Measurements from ENCODE around the gene SPECC1L.

The SPECC1L gene

DNA sequence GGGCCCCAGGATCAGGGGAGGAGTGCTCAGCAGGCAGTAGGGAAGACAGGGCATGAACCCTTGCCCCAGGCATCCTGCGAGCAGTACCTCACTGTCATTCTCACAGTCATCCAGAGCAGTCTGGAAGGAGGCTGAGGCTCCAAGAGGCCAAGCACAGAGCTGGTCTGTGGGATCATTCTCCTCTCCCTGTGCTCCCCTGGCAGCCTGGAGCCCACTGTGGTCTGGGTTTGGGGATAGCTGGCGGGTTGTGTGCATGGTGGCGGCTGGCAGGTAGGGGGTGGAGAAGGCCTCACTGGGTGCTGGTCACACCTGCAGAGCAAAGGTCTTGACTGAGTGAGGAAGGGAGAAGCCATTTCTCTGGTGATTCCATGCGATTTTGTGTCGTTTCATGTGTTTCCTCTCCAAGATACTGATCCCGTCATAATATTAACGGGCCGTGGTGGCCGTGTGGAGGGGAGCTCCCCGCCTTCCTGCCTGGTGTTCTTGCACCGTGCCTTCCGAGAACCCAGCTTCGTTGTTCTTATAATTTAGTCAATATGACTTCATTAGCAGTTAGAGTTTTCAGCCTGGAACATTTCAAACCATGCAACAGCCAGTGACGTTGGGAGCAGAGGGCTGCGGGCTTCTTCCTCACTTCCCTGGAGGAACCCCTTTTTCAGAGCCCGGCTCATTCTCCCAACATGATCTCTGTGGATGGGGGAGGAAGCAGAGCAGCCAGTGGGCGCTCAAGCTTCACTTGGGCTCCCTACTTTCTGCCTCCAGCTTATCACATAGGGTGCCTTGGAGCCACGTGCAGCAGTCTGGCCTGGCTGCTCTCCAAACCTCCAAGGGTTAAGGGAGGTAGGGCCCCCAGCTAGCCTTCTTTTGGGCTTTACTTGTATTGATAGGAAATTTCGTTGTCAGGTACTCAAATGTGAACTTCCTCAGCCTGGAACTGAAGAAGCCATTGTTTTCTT lies 136.0 kb downstream of the SPECC1L start:
- Histone ChIP-seq H3K4me3 (no peak overlapping the region), H3K27ac (no peak overlapping the region)

DNA sequence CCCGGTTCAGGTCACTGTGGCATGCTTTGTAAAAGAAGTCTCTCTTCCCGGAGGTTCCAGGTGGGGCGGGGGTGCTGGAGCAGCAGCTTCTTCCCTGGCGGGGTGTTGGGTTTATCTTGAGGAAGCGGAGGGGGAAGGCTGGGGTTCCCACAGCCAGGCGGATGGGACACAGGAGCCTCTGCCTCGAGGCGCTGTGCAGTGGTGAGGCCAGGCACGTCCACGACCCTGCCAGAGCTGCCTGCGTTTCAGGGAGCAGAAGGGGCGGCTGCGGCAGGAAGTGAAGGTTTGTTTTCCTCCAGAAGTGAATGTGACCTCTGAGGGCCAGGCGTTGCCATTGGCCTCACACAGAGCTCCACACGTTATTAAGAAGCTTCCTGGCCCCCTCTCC lies 136.6 kb downstream of the SPECC1L start:
- Histone ChIP-seq H3K27ac (no peak overlapping the region), H3K4me3 (no peak overlapping the region)

DNA sequence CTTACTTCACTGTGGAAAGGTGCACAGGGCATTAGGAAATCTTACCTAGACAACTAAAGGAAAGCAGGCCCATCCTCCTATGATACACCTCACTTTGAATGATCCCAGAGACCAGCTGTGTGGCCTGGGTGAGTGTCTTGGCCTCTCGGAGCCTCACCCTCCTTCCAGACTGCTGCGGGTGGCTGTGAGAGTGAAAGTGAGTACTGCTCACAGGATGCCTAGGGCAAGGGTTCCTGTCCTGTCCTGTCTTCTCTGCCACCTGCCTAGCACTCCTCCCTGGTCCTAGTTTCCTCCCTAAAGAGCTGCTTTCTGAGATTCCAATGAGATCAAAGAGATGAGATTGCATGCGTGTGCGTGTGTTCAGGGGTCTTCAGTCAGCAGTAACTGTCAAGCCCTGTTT lies 137.3 kb downstream of the SPECC1L start:
- no peak overlapping the region for H3K4me3 ChIP-seq
- H3K27ac ChIP-seq, result no peak overlapping the region

DNA sequence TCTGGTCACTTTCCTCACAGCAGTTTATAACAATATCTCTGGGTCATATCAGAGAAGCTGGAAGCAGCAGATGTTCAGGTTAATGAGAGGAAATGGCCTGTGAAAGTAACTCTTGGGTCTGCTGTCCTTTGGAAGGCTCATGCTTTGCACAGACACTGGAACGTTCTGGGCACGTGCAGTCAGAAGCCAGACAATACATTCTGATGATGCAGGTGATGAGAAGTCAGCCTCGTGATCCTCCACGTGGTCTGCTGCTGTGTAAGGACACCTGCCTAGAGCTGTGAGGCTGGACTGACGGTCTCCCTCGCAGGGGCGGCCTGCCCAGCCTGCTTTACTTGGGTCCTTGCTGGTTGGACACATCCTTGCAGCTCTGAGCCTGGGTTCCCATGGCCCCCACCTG lies 138.0 kb downstream of the SPECC1L start:
- H3K4me3 ChIP-seq, result no peak overlapping the region
- H3K27ac ChIP-seq, result no peak overlapping the region

DNA sequence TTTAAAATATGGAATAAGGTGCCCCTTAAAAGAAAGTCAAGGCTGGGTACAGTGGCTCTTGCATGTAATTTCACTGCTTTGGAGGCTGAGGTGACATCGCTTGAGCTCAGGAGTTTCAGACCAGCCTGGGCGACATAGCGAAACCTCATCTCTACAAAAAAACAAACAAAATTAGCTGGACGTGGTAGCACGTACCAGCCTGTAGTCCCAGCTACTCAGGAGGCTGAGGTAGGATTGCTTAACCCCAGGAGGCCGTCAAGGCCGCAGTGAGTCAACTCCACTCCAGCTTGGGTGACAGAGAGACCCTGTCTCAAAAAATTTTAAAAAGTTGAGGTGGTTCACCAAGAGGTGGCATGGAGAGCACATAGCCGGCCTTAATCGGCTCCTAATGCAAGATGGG lies 139.1 kb downstream of the SPECC1L start:
- H3K27ac ChIP-seq, result no peak overlapping the region
- H3K4me3 ChIP-seq, result no peak overlapping the region

DNA sequence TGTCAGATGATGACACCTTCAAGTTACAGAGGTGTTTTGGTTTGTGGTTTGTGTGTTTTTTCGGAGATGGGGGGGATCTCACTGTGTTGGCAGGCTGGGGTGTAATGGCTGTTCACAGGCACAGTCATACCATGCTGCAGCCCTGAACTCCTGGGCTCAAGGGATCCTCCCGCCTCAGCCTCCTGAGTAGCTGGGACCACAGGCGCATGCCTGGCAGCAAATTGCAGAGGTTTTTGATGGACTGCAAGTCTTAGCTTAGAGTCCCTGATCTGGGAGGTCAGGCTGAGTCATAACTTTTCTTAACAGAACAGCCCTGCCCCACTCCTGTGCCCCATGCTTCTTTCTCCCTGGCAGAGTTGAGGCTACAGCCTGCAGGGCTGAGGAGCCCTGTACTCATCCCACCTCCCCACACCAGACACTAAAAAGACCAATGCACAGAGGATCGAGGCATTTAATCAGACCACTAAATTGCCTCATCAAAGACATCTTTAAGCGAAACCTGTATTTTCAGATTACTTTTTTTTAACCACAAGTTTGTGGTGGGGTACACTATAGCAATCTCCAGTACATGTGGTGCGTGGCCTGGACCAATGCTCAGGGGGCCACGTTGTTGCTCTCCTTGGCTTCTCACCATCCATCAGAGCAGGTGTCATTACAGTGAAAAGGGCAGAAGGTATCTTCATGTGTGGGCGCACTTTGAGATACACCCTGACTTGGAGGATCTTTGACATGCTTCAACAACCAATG lies 139.7 kb downstream of the SPECC1L start:
- Histone ChIP-seq H3K4me3 (no peak overlapping the region), H3K27ac (no peak overlapping the region)

DNA sequence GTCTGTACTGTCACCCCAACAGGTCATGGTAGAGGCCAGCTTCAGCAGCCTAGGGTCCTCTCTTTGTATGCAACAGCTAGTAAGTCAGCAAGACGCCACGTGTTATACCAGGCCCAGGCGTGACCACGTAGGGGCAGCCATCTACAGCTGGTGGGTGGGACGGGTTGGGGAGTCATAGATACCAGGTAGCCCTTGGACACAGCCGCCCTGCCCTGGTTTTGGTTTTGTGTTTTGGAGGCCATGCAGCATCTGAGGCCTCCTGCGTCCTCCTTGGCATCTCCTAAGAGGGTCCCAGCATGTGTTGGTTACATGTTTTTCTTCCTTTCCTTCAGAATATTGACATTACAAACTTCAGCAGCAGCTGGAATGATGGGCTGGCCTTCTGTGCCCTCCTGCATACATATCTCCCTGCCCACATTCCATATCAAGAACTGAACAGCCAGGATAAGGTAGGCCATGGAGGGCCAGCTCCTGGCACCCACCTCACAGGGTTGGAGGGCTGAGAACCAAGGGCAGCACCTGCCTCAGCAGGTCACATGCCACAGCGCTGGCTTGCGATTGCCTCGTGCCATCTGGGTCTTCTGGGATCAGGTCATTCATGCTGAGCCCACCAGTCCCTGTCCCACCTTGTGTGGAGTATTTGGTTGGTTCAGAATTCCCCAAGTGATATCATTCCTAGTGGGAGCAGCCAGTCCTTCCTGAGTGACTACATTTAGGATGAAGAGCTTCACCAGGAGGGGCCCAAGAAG lies 140.8 kb downstream of the SPECC1L start:
- no peak overlapping the region for H3K27ac ChIP-seq
- no peak overlapping the region for H3K4me3 ChIP-seq

DNA sequence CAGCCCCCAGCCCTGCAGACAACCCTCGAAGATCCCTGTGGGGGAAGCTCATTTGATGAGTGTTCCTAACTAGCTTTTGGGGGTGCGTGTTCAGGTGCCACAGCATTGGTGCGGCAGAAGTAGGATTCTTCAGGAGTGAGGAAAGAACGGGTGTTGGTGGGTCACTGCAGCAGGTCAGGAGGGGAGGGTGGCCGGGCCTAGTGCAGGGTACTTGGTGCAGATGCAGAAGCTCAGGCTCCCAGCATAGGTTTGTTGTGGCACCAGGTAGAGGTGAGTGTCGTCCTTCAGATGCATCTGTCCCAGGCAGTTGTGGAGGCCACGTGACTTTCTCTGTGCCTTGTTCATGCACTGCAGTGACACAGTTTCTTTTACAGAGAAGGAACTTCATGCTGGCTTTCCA lies 141.6 kb downstream of the SPECC1L start:
- Histone ChIP-seq H3K27ac (no peak overlapping the region), H3K4me3 (no peak overlapping the region)

DNA sequence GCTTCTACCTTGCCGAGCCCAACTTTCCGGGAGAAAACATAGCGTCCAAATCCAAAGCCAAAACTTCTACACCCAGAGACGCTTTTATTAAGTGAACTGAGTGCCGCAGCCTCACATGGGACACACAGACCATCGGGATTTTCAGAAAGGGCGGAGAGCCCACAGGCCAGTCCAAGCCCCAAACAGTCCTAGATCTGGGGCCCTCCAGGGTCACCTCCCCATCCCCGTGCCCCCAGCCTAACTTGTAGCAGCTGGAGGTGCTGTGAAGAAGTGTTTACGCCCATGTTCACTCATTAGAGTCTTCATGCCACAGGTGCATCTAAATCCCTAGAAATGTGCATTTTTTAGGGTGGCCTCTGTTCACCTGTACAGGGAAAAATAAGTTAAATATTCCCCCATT lies 142.6 kb downstream of the SPECC1L start:
- Histone ChIP-seq H3K4me3 (no peak overlapping the region), H3K27ac (no peak overlapping the region)

DNA sequence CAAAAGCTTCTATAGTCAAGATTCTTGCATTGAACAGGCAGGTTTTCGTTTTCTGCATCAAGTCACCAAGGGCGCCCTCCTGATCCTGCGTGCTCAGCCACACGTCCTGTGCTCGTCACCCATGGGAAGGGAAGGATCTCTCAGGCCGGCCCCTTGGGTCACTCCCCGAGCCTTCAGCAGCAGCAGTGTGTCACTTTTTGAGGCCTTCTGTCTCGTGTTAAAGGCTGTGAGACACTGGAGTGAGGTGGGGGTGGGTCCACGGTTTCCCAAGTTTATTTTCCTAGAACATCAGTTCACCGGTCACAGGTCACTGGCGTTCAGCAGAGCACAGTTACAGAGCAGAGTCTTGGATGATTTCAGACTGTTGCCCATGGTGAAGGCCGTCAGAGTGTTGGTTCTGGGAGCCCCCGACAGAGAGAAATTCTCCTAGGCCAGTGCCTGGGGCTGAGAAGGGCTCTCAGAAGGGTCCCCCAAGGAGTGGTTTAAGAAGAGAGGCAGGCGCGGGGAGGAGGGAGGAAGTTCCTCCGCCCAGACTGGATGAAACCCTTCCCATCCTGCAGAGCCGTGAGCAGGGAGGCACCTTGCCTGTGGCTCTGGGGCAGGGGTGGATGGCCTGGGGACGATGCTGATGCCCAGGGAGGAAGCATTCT lies 143.2 kb downstream of the SPECC1L start:
- Histone ChIP-seq H3K4me3 (no peak overlapping the region), H3K27ac (no peak overlapping the region)

DNA sequence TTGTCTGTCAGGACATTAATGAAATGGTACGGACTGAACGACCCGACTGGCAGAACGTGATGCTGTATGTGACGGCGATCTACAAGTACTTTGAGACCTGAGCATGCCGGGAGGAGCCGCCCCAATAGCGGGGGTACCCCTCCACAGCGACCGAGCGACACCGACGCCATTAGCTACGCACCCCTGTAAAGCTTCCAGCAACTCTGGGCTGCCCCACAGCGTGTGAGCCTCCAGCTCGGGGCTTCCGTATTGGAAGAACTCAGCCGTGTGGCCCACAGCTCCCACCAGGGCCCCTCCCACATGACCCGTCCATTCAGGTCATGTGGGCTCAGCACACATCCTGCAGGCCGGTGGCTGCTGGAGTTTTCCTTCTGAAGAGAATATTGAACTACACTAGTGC lies 143.9 kb downstream of the SPECC1L start:
- H3K4me3 ChIP-seq, result no peak overlapping the region
- no peak overlapping the region for H3K27ac ChIP-seq

DNA sequence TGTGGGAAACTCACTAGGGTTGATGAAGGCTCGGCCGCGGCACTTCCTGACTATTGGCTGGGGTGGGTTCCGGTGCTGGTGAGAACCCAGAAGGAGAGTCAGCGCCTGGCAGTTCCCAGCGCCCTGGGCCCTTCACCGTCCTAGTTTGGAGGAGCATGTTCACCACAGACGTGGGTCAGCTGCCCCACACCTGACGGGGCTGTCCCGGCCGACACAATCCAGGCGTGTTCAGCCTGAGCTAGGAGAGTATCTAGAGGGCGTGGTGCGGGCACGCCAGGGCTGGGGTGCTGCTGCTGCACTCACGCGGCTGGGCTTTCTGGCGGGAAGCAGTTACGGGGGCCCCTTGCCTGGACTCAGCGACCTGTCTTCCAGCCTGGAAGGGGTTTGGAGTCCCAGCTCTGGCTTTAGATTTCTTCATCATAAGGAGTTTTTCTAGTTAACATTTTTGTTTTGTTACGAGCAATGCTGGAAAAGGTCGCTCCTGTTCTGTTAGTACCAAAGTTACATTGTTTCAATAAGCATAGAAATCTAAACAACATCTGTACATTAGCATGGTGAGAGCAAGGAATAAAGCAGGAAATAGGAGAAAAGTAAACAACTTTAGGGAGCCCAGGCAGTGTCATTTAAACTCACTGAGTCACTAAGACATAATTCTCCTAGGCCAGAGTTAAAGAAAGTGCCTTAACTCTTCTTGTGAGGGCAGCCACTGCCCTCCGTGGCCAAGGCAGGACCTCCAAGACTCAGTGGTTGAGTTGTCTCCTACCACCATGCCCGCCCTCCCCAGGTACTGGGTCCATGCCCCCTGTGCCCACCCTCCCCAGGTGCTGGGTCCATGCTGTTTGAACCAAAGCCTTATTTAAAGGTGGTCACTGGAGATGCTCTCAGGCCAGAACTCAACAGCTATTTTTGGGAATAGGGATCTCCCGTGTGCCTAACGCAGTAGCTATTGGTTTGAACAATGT lies 144.6 kb downstream of the SPECC1L start:
- Histone ChIP-seq H3K4me3 (no peak overlapping the region), H3K27ac (no peak overlapping the region)

DNA sequence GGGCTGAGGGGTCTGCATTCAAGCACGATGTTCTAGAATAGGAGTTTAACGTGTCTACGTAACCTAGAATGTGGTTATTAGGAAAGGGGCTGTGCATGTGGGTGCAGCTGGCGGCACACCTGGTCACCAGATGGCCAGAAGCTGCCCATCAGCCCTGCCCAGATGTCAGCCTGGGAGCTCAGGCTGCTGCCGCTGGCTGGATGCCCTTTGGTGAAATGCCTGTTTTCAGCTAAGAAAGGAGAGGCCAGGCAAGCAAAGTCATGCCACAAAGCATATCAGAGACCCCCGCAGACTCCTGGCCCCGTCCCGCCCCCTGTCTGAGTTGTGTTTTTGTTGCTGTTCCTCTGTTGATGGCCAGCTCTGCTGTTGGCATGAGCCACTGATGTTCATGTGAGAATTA lies 145.5 kb downstream of the SPECC1L start:
- H3K27ac ChIP-seq, result no peak overlapping the region
- H3K4me3 ChIP-seq, result no peak overlapping the region

DNA sequence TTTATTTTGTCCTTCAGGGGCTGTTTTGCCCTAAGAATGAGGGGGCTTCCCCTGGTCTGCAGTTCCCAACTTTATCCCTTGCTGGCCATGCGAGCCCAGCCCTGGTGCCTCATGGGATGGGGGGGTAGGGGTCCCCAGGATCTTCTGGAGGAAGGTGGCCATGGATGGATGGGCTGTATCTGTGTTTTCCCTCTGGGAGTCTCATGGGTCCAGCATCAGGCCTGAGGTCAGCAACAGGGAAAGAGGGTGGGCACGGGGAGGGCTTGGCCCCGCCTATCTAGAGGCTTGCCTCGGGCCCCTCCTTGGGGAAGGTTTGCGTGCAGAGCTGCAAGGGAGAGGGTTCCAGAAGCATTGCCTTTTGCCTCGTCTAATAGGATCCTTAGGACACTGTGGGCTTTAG lies 146.0 kb downstream of the SPECC1L start:
- no peak overlapping the region for H3K4me3 ChIP-seq
- H3K27ac ChIP-seq, result no peak overlapping the region

DNA sequence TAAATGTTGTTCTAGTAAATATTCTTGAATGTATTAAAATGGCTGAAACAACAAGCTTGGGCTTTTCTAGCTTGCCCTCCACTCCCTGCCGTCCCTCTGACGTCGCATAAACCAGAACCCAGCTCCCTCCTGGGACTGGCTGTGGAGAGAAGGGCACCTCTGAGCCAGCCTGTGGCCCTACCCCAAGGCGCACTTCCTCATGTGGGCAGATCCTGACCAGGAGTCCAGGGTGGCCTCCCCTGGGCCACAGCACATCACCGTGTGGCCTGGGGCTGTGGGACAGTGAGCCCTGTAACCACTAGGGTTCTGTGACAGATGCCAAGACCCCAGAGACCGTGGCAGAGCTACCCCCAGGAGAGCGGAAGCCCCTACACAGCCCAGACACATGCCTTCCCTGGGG lies 146.6 kb downstream of the SPECC1L start:
- Histone ChIP-seq H3K4me3 (no peak overlapping the region), H3K27ac (no peak overlapping the region)

DNA sequence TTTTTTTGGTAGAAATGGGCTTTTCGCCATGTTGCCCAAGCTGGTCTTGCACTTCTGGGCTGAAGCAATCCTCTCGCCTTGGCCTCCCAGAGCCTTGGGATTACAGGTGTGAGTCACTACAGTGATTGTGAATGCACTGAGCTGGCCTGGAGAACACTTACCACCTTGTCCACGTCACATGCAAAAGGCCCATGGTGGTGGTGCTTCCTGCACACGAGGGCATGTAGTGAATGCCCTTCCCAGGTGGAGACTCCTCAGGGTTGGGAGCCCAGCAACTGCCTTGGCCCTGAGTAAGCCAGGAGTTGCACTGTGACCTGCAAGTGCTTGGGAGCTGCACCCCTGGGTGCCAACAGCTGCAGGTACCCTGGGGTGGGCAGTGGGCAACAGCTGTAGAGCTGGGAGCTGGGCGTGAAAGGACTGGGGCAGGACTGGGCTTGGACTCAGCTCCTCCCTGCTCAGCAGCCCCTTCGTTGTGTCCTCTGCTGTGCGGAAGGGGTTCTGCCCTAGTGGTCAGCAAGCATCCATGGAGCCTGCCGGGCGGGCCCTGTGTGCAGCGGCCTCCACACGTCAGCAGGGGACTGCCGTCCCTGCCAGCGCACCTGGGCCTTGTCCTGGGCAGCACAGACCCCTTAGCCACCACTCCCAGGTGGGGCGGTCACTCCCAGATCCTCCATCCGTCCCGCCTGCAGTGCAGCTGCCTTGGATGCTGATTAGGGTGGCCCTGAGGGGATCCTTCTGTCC lies 147.4 kb downstream of the SPECC1L start:
- Histone ChIP-seq H3K4me3 (no peak overlapping the region), H3K27ac (no peak overlapping the region)

DNA sequence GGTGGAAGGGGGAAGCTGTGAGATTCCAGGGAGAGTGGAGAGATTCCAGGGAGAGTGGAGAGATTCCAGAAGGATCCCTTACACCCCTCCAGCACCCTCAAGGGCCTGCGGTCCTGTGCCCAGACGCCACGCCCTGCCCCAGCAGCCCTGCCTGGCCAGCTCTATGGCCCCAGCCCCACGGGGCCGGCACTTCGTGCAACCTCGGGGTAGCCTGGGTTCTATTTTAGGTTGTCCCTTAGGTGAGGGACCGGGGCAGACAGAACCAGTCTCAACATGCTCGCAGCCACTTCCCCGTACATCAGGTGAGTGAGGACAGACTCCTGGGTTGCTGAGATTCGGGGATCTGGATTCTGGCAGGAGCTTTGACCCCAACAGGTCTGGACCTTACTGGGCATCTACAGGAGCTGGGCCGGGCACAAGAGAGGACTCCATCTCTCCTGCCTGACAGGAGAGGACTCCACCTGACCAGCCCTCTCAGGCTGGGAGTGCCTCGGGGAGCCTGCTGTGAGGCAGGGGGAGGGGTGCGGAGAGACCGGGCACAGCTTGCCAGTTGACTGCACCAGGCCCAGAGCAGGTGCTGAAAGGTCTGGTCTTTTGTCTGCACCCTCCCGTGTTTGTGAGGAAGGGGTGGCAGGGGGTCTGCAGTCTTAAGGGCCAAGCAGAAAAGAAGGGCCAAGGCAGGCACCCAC lies 148.3 kb downstream of the SPECC1L start:
- H3K27ac ChIP-seq, result no peak overlapping the region
- no peak overlapping the region for H3K4me3 ChIP-seq

DNA sequence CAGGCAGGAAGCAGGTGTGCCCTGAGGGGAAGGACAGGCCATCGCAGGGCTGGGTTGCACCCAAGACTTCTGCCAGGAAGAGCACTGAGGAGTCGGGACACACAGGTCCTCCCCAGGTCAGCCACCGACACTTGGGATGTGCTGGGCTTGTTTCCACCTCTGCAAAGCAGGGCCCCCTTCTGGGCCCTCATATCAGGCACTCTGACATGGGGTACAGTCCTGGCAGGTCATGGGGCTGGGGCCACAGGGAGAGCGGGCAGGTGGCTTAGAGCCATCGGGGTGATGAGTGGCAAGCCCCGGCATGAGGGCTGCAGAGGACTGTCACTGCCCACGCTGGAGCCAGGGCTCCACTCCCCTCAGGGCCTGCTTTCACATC lies 148.8 kb downstream of the SPECC1L start:
- Histone ChIP-seq H3K4me3 (no peak overlapping the region), H3K27ac (no peak overlapping the region)
